Heart right ventricle (tissue), 16 donors: ENCODE data around the gene SEMA3E. TPM values are rescaled to one million over a fixed set of nuclear protein-coding genes. Genes with fewer than 3 reads are reported as not detected.

Experiments used
- ATAC-seq, 8 donors: fragments of 200-7000 bp; cut with Tn5 transposase; one replicate each; pipeline ENCODE4 v1.9.1; 2020; ENCODE audit warnings: mild to moderate bottlenecking in 8 of 8, moderate library complexity in 8 of 8, moderate number of reproducible peaks in 1 of 8
- DNase-seq, 2 donors: peaks; one replicate each; pipeline ENCODE4 v3.0.0-alpha.2; 2020
- H3K27ac ChIP-seq, 10 donors: fragments of 200-600 bp; sonication (generic) in 2 of 10; one replicate each; pipeline versions ENCODE4 v1.5.0 to v1.8.0; 2020 to 2022; ENCODE audit warnings: mild to moderate bottlenecking in 3 of 10
- H3K27me3 ChIP-seq, 7 donors: fragments of 200-600 bp; one replicate each; pipeline ENCODE4 v1.8.0; 2021 to 2022; ENCODE audit warnings: mild to moderate bottlenecking in 2 of 7
- H3K36me3 ChIP-seq, 9 donors: fragments of 200-600 bp; sonication (generic) in 1 of 9; one replicate each; pipeline versions ENCODE4 v1.5.0 to v1.8.0; 2020 to 2022; ENCODE audit warnings: mild to moderate bottlenecking in 2 of 9
- H3K4me1 ChIP-seq, 9 donors: fragments of 200-600 bp; sonication (generic) in 1 of 9; one replicate each; pipeline versions ENCODE4 v1.5.0 to v1.8.0; 2020 to 2022; ENCODE audit warnings: mild to moderate bottlenecking in 4 of 9
- H3K4me3 ChIP-seq, 10 donors: fragments of 200-600 bp; sonication (generic) in 2 of 10; one replicate each; pipeline versions ENCODE4 v1.5.0 to v1.8.0; 2020 to 2022; ENCODE audit warnings: mild to moderate bottlenecking in 7 of 10, moderate library complexity in 2 of 10
- H3K9me3 ChIP-seq, 11 donors: fragments of 200-600 bp in 10 of 11; sonication (generic) in 2 of 11; one replicate each; pipeline versions ENCODE4 v1.5.0 to v1.8.0; 2013 to 2022; ENCODE audit warnings: mild to moderate bottlenecking in 2 of 11, control low read depth in 1 of 11, moderate library complexity in 1 of 11
- WGBS, 2 donors: extraction: QIAGEN DNeasy Blood & Tissue Kit; methylation state at CpG; one replicate each; pipeline ENCODE4 v1.1.7; 2013; ENCODE audit warnings: inconsistent platforms in 1 of 2; 5-methylcytosine and 5-hydroxymethylcytosine counted together
- intact Hi-C, 10 donors: fragments of 100-400 bp; cut with DNase I; formaldehyde crosslinking; loops; one replicate each; pipeline versions ENCODE4 v1.11.1 to v1.14.2; 2022
- polyA plus RNA-seq, 2 donors: library from polyadenylated mRNA; stranded (reverse); fragments of 200-250 nt; gene quantifications; one replicate each; pipeline ENCODE4 v1.2.3, GENCODE V29; 2013
- total RNA-seq, 10 donors: library from RNA; stranded (reverse); fragmentation: NEBNext Ultra II Directional in 3 of 10; extraction: Animal tissue kit (Norgen Biotek cat#: 25700) in 3 of 10; gene quantifications; one replicate each; pipeline versions ENCODE4 v1.2.1 to v1.2.4, GENCODE V29; 2021 to 2023
- TF ChIP-seq, protein P1 (sequence below), 9 donors: fragments of 200-600 bp; sonication (generic) in 2 of 9; IDR thresholded peaks; one replicate each; pipeline versions ENCODE4 v1.5.0 to v1.8.0; 2021 to 2022; ENCODE audit warnings: antibody characterized with exemption in 9 of 9, mild to moderate bottlenecking in 5 of 9, moderate library complexity in 1 of 9
- donor health status: Arrhythmogenic right ventricular cardiomyopathy.
- donor health status: ischemic (EF 13 %, LVEDD 7.1; RV severe dilation, severe dysfunction).
- donor health status: healthy with polysubstance abuse.
- donor health status: DM: no; HTN: yes; CAD: no.
- donor health status: DM: no; HTN: no; CAD: no.
- donor health status: ischemic (EF 25% LVEDD 6.9; RV normal size, moderate dysfunction).
- donor health status: ischemic (EF 25% LVEDD 5.7; RV mildly dilated, moderate dysfunction).
- donor health status: healthy.
- donor health status: DM: yes; HTN: yes; CAD: no.
- donor health status: Ischemic cardiomyopathy.
- donor health status: ischemic (EF 35%, LVEDD 5.7; RV mildly dilated, moderate dysfunction).
- donor health status: nonischemic (EF 11% LVEDD 7.7; RV severe dilation, severe dysfunction).
- donor health status: DM: yes; HTN: yes; CAD: no.
- donor health status: PGD.
- donor health status: ischemic (EF 29% LVEDD 5.4; RV normal size, mild dysfunction).
- donor health status: nonischemic (EF 23%, LVEDD 6.1; RV moderate dilation, normal function).

The SEMA3E gene
- total and polyA plus RNA-seq, 12 donors, result under 0.01 to 0.53 (median 0.30) TPM; not detected in 4

DNA sequence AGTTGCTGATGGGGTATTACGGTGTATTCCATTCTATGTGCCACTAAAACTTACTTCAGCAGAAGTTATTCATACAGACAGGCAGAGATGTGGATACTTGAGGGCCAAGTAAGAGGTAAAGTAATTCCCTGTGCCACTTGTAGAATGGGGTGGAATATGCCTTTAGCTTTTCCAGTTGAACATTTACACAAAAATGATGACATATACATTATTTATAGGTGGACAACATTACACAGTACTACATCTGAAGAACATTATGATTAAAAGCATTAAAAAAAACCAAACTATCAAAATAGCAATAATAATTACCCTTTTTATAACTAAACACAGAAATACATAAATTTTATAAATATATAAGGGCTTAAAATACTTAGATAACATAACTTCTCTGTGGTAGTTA lies 3.5 kb upstream of the SEMA3E start:
- no peak for DNase-seq
- 91 to 97% methylated on average over 1 of the region's 1 CpG for WGBS, 2 donors
- Histone ChIP-seq H3K36me3 (no peaks in the 10 kb centered on the region), H3K4me1 (no peaks in the 10 kb centered on the region), H3K27me3 (peaks cover 0 to 32% (median 6%) of the 10 kb centered on the region in 7 donors), H3K4me3 (no peak overlapping the region), H3K27ac (no peak overlapping the region), H3K9me3 (no peaks in the 10 kb centered on the region)
- intact Hi-C loops, result loop anchor here in 4 of 10 donors (10.0 kb wide), 5 partner anchors 228 to 848 kb away; no protein-coding TSS in a partner anchor
- TF ChIP-seq, protein P1, sequence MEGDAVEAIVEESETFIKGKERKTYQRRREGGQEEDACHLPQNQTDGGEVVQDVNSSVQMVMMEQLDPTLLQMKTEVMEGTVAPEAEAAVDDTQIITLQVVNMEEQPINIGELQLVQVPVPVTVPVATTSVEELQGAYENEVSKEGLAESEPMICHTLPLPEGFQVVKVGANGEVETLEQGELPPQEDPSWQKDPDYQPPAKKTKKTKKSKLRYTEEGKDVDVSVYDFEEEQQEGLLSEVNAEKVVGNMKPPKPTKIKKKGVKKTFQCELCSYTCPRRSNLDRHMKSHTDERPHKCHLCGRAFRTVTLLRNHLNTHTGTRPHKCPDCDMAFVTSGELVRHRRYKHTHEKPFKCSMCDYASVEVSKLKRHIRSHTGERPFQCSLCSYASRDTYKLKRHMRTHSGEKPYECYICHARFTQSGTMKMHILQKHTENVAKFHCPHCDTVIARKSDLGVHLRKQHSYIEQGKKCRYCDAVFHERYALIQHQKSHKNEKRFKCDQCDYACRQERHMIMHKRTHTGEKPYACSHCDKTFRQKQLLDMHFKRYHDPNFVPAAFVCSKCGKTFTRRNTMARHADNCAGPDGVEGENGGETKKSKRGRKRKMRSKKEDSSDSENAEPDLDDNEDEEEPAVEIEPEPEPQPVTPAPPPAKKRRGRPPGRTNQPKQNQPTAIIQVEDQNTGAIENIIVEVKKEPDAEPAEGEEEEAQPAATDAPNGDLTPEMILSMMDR (IDR thresholded peaks at IDR 0.05), result no peak
- ATAC-seq, result no peak

GRCh38 chr7:83649701-83650100 lies 762 bp upstream of the SEMA3E start:
- no peak for DNase-seq
- intact Hi-C loops, result loop anchor here in 4 of 10 donors (10.0 kb wide), 5 partner anchors 225 to 845 kb away; no protein-coding TSS in a partner anchor
- Histone ChIP-seq H3K27me3 (peaks cover 0 to 32% (median 9%) of the 10 kb centered on the region in 7 donors), H3K4me1 (no peaks in the 10 kb centered on the region), H3K36me3 (no peaks in the 10 kb centered on the region), H3K4me3 (no peak overlapping the region), H3K9me3 (no peaks in the 10 kb centered on the region), H3K27ac (no peak overlapping the region)
- TF ChIP-seq, protein P1 (IDR thresholded peaks at IDR 0.05), result no peak
- ATAC-seq, result no peak

- TF ChIP-seq, protein P1 (IDR thresholded peaks at IDR 0.05), result no peak
- Histone ChIP-seq H3K36me3 (no peaks in the 10 kb centered on the region), H3K9me3 (no peaks in the 10 kb centered on the region), H3K27ac (no peak overlapping the region), H3K4me1 (no peaks in the 10 kb centered on the region), H3K27me3 (peaks cover 0 to 26% (median 9%) of the 10 kb centered on the region in 7 donors), H3K4me3 (no peak overlapping the region)
- DNase-seq (no peak), ATAC-seq (no peak)
- intact Hi-C loops, result no loop called here
- WGBS, 2 donors, result 85 to 91% methylated on average over 3 of the region's 3 CpGs
Observed at GRCh38 chr7:83646027-83646426, 2.9 kb downstream of the SEMA3E start.

- H3K9me3 ChIP-seq, result no peaks in the 10 kb centered on the region
- no peak overlapping the region for H3K27ac ChIP-seq
- H3K36me3 ChIP-seq, result no peaks in the 10 kb centered on the region
- H3K4me3 ChIP-seq, result no peak overlapping the region
- TF ChIP-seq, protein P1 (IDR thresholded peaks at IDR 0.05), result no peak
- peaks cover 0 to 12% (median 9%) of the 10 kb centered on the region in 7 donors for H3K27me3 ChIP-seq
- intact Hi-C loops, result no loop called here
- no peaks in the 10 kb centered on the region for H3K4me1 ChIP-seq
- ATAC-seq (no peak), DNase-seq (no peak)
Observed at GRCh38 chr7:83643739-83644138, 5.2 kb downstream of the SEMA3E start.
